ENCODE results near the gene HSPG2. TPM values are rescaled to one million over a fixed set of nuclear protein-coding genes. Genes with fewer than 3 reads are reported as not detected.
"Not testable (repeated sequence)": the region's sequence is repeated elsewhere in the genome, so short reads cannot be mapped to it uniquely, and the experiment has no call there.

The HSPG2 gene
- total RNA-seq, 1 donor from 2014 or later, result 101 TPM

GRCh38 chr1:21909286-21909759 lies 27.8 kb downstream of the HSPG2 start:
- no peaks in the 10 kb centered on the region for H3K27me3 Mint-ChIP-seq (ENCODE audit: low read depth)
- peaks cover 60% of the 10 kb centered on the region for H3K4me1 Mint-ChIP-seq
- no peak overlapping the region for H3K4me3 Mint-ChIP-seq

GRCh38 chr1:21907737-21908534 lies 29.2 kb downstream of the HSPG2 start:
- peak overlapping the region; percentile 53 for H3K27ac Mint-ChIP-seq (ENCODE audit: unreplicated experiment)
- H3K9me3 Mint-ChIP-seq; H3K36me3 Mint-ChIP-seq (ENCODE audit: low read depth); DNase-seq (ENCODE audit: low read depth, low spot score); H3K4me3 Mint-ChIP-seq; H3K27me3 Mint-ChIP-seq (ENCODE audit: low read depth): not testable (repeated sequence)
- H3K4me1 Mint-ChIP-seq, result peaks cover 58% of the 10 kb centered on the region

More at GRCh38 chr1:21909286-21909759, 27.8 kb downstream of the HSPG2 start:
- no peak for DNase-seq (ENCODE audit: low read depth, low spot score)
- no peak for TF ChIP-seq CTCF (conservative IDR thresholded peaks at IDR 0.05)
- peak overlapping the region; percentile 50 for H3K27ac Mint-ChIP-seq (ENCODE audit: unreplicated experiment)
- H3K36me3 Mint-ChIP-seq (ENCODE audit: low read depth), result no peaks in the 10 kb centered on the region
- no peaks in the 10 kb centered on the region for H3K9me3 Mint-ChIP-seq

- H3K36me3 Mint-ChIP-seq (ENCODE audit: low read depth), result no peaks in the 10 kb centered on the region
- no peaks in the 10 kb centered on the region for H3K9me3 Mint-ChIP-seq
- no peak overlapping the region for H3K4me3 Mint-ChIP-seq
- DNase-seq (ENCODE audit: low read depth, low spot score), result no peak
- peaks cover 58% of the 10 kb centered on the region for H3K4me1 Mint-ChIP-seq
- no peak for TF ChIP-seq CTCF (conservative IDR thresholded peaks at IDR 0.05)
- peak overlapping the region; percentile 43 for H3K27ac Mint-ChIP-seq (ENCODE audit: unreplicated experiment)
- no peaks in the 10 kb centered on the region for H3K27me3 Mint-ChIP-seq (ENCODE audit: low read depth)
These were observed 30.1 kb downstream of the HSPG2 start for GRCh38 chr1:21907079-21907418.

GRCh38 chr1:21906173-21907078 lies 30.7 kb downstream of the HSPG2 start:
- Mint-ChIP-seq H3K9me3 (no peaks in the 10 kb centered on the region), H3K27me3 (ENCODE audit: low read depth) (no peaks in the 10 kb centered on the region), H3K36me3 (ENCODE audit: low read depth) (no peaks in the 10 kb centered on the region), H3K27ac (ENCODE audit: unreplicated experiment) (peak overlapping the region; percentile 67), H3K4me3 (no peak overlapping the region), H3K4me1 (peaks cover 56% of the 10 kb centered on the region)
- TF ChIP-seq CTCF (conservative IDR thresholded peaks at IDR 0.05), result no peak
- no peak for DNase-seq (ENCODE audit: low read depth, low spot score)

GRCh38 chr1:21904704-21905520 lies 32.2 kb downstream of the HSPG2 start:
- no peaks in the 10 kb centered on the region for H3K36me3 Mint-ChIP-seq (ENCODE audit: low read depth)
- DNase-seq (ENCODE audit: low read depth, low spot score), result no peak
- no peak overlapping the region for H3K27ac Mint-ChIP-seq (ENCODE audit: unreplicated experiment)
- TF ChIP-seq CTCF (conservative IDR thresholded peaks at IDR 0.05), result no peak
- H3K4me1 Mint-ChIP-seq, result peaks cover 58% of the 10 kb centered on the region
- no peak overlapping the region for H3K4me3 Mint-ChIP-seq
- H3K27me3 Mint-ChIP-seq (ENCODE audit: low read depth), result no peaks in the 10 kb centered on the region
- no peaks in the 10 kb centered on the region for H3K9me3 Mint-ChIP-seq
